ENCODE data around the gene SIAE.

DNA sequence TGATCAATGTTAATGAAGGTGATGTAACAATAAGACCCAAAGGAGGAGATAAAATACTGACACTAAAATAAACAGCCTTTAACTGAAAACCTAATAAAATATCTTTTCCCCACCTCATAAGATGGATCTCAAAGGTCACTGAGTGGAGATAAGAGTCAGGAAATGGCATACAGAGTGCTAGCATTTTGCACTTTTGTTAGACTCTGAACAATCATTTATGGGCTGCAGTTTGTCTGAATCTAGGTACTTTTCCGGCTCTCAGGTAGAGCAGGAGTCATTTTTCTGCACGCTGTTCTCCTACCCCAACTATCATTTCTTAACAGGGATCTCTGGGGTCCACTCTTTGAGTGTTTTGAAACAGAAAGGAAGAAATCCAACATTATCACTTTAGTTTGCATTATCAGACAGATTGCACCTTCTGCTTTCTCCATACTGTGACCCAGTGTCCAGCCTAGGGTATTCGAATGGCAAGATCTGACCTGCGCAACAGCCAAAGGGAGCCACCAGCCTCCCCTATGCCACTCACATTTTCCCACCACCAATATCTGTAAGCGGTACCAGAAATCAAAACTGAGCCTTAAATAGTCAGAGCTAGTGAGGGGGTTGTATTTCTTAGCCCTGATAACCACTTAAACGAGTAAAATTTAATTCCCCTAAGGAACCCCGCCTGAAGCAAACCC is 863 bp downstream of the SIAE start:
- TF ChIP-seq CTCF (IDR thresholded peaks at IDR 0.05) = no peak
- TF ChIP-seq POLR2A (IDR thresholded peaks at IDR 0.05) = no peak
